Thyroid gland (tissue), 4 donors: ENCODE data around the gene PKM.

Source experiments
- CTCF ChIP-seq, 6 experiments: fragments of 200-600 bp in 3 of 6; fragments of 450-650 bp in 3 of 6; sonication (generic) in 3 of 6; IDR thresholded peaks; one replicate each; pipeline ENCODE4 v1.5.1; 2016 to 2019; ENCODE audit warnings: antibody characterized with exemption in 6 of 6, mild to moderate bottlenecking in 2 of 6, inconsistent platforms in 1 of 6, moderate library complexity in 1 of 6
- POLR2A ChIP-seq, 2 donors: fragments of 450-650 bp; IDR thresholded peaks; one replicate each; pipeline ENCODE4 v1.6.1; 2017; ENCODE audit warnings: antibody characterized with exemption in 2 of 2, mild to moderate bottlenecking in 2 of 2, moderate library complexity in 1 of 2

- TF ChIP-seq CTCF (IDR thresholded peaks at IDR 0.05) (peak in 1 of 6 experiments; percentile 30), POLR2A (IDR thresholded peaks at IDR 0.05) (peak in 1 of 2 donors; percentile 57)
Observed at GRCh38 chr15:72197460-72198355, 33.3 kb downstream of the PKM start, which contains the start of gene GRAMD2A.
